PC-9 (cell line): ENCODE data around the gene ZBTB7C. TPM values are rescaled to one million over a fixed set of nuclear protein-coding genes. Genes with fewer than 3 reads are reported as not detected.

ENCODE experiments used
- BruUV-seq: library from RNA; stranded (reverse); fragments of 400-500 nt; replicated peaks from 2 replicates; lab custom pipeline; 2021; lab: Mats Ljungman, UMichigan
- CTCF ChIA-PET: fragments of 300-600 bp; sonication (Branson Sonifier 250); formaldehyde crosslinking; loops from one replicate; lab custom pipeline; 2022; ENCODE audit warnings: antibody characterized with exemption; lab: Charles Lee
- POLR2A ChIA-PET: fragments of 300-600 bp; sonication (Branson Sonifier 250); formaldehyde crosslinking; loops from one replicate; lab custom pipeline; 2022; ENCODE audit warnings: antibody characterized with exemption; ENCODE audit not compliant: unreplicated experiment; lab: Charles Lee
- DNase-seq, 2 experiments: peaks; one replicate each; pipeline versions ENCODE4 v3.0.0 to v3.0.0-alpha.2; 2015 to 2022; ENCODE audit warnings: mixed read lengths in 1 of 2
- H2AFZ ChIP-seq: fragments of 200-600 bp; sonication (generic); 2 replicates; pipeline ENCODE4 v1.8.1; 2017; ENCODE audit warnings: antibody characterized with exemption
- H3F3A ChIP-seq: fragments of 200-600 bp; sonication (generic); 2 replicates; pipeline ENCODE4 v1.8.1; 2017; ENCODE audit warnings: antibody characterized with exemption, mild to moderate bottlenecking, low read depth; ENCODE audit not compliant: insufficient read depth
- H3K27ac ChIP-seq: fragments of 200-600 bp; sonication (generic); 2 replicates; pipeline ENCODE4 v1.6.1; 2016; ENCODE audit warnings: mixed run types
- H3K27me3 ChIP-seq: fragments of 200-600 bp; sonication (generic); 2 replicates; pipeline ENCODE4 v1.6.1; 2016; ENCODE audit warnings: low read depth, mixed run types; ENCODE audit not compliant: insufficient read depth
- H3K36me3 ChIP-seq: fragments of 200-600 bp; sonication (generic); 2 replicates; pipeline ENCODE4 v1.6.1; 2016; ENCODE audit warnings: low read depth, mixed run types
- H3K4me1 ChIP-seq: fragments of 200-600 bp; sonication (generic); replicated peaks from 2 replicates; pipeline ENCODE4 v1.6.1; 2016; ENCODE audit warnings: mixed run types; ENCODE audit not compliant: insufficient read depth
- H3K4me2 ChIP-seq: fragments of 200-600 bp; sonication (generic); 2 replicates; pipeline ENCODE4 v1.6.1; 2017; ENCODE audit warnings: mixed run types
- H3K4me3 ChIP-seq: fragments of 200-600 bp; sonication (generic); 2 replicates; pipeline ENCODE4 v1.6.1; 2016; ENCODE audit warnings: mixed run types
- H3K79me2 ChIP-seq: fragments of 200-600 bp; sonication (generic); 2 replicates; pipeline ENCODE4 v1.6.1; 2017; ENCODE audit warnings: low read depth, mixed run types
- H3K9me2 ChIP-seq: fragments of 200-600 bp; sonication (generic); 2 replicates; pipeline ENCODE4 v1.8.1; 2017; ENCODE audit warnings: mild to moderate bottlenecking; ENCODE audit not compliant: insufficient read depth
- H3K9me3 ChIP-seq: fragments of 200-600 bp; sonication (generic); 2 replicates; pipeline ENCODE4 v1.8.1; 2016; ENCODE audit warnings: low read depth; ENCODE audit not compliant: insufficient read depth
- H4K20me1 ChIP-seq: fragments of 200-600 bp; sonication (generic); 2 replicates; pipeline ENCODE4 v1.8.1; 2017; ENCODE audit not compliant: insufficient read depth
- CTCF ChIP-seq: fragments of 200-600 bp; sonication (generic); conservative IDR thresholded peaks from 2 replicates; pipeline ENCODE4 v1.6.1; 2017; ENCODE audit warnings: mixed run types, antibody characterized with exemption, mild to moderate bottlenecking, moderate library complexity
- EZH2 ChIP-seq: fragments of 200-600 bp; sonication (generic); IDR thresholded peaks from 2 replicates; pipeline ENCODE4 v1.8.0; 2017; ENCODE audit warnings: antibody characterized with exemption, low read depth
- intact Hi-C: fragments of 100-400 bp; cut with micrococcal nuclease; formaldehyde crosslinking; loops from one replicate; pipeline ENCODE4 v1.10.0; 2022; ENCODE audit not compliant: unreplicated experiment
- total RNA-seq: library from RNA; stranded (reverse); gene quantifications from 2 replicates; pipeline ENCODE4 v1.2.3, GENCODE V29; 2021

Gene ZBTB7C
- total RNA-seq, 1 experiment from 2014 or later: not detected

- TF ChIP-seq CTCF (no peak), EZH2 (no peak)
- H3K4me3 ChIP-seq: no peak overlapping the region
- no peaks in the 10 kb centered on the region for H4K20me1 ChIP-seq
- intact Hi-C loops: no loop called here
- no peak for DNase-seq
- H3K27me3 ChIP-seq: no peaks in the 10 kb centered on the region
- no peaks in the 10 kb centered on the region for H3F3A ChIP-seq
- H3K4me1 ChIP-seq: peaks cover 7% of the 10 kb centered on the region
- H2AFZ ChIP-seq: no peak overlapping the region
- H3K79me2 ChIP-seq: no peaks in the 10 kb centered on the region
- BruUV-seq: no TSS peak
- CTCF ChIA-PET: no interaction called here
- no peak overlapping the region for H3K4me2 ChIP-seq
- no peaks in the 10 kb centered on the region for H3K36me3 ChIP-seq
- H3K9me2 ChIP-seq: no peaks in the 10 kb centered on the region
- no peak overlapping the region for H3K27ac ChIP-seq
- no peaks in the 10 kb centered on the region for H3K9me3 ChIP-seq
- POLR2A ChIA-PET: no interaction called here
These were observed 240.3 kb downstream of the ZBTB7C start for GRCh38 chr18:48168861-48169260.

DNA sequence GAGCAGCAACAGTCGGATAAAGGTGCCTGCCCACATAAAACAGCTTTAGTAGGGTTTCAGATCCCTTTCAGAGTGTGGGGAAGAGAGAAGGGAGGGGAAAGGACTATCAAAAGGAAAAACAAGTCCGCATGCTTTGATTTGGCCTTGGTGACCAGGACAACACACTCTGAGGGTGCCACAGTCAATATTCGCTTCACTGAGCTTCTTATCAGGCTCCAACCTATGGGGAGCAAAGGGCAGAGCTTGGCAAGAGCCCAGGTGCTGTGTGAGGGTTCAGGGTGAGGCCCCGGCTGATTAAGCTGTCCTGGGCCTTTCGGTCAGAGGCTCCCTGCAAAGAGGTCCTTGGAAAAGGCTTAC, 241.3 kb downstream of the ZBTB7C start:
- H3K4me2 ChIP-seq: no peak overlapping the region
- peaks cover 7% of the 10 kb centered on the region for H3K4me1 ChIP-seq

DNA sequence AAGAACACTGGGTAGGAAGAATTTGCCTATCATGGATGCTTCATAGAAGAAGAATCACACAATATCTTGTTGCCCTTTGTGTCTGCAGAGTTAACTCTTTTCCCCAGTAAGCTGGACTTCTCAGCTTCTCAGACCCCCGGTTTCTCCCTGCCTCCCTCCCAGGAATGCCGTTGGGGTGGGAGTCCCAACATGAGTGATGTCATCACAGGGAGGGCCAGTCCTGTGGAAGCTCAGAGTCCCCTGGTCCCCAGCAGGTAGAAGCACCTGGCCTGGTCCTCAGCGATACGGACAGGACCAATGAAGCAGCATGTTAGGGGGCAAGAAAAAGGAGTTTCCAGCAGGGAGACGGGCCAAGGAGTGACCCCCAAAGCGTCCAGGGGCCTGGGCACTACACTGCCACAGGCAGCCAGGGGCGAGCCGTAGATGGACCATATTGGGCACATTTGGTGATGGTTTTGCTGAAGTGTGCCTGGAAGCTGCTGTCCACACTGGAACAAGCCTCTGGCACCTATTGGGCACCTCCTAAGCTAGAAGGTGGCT, 242.8 kb downstream of the ZBTB7C start:
- Histone ChIP-seq H4K20me1 (no peaks in the 10 kb centered on the region), H3K4me3 (no peak overlapping the region), H3K4me2 (no peak overlapping the region), H3K36me3 (no peaks in the 10 kb centered on the region), H3K4me1 (peaks cover 10% of the 10 kb centered on the region), H3K9me2 (no peaks in the 10 kb centered on the region), H3K79me2 (no peaks in the 10 kb centered on the region), H2AFZ (no peak overlapping the region), H3K27ac (no peak overlapping the region), H3K9me3 (no peaks in the 10 kb centered on the region), H3K27me3 (no peaks in the 10 kb centered on the region), H3F3A (peaks cover 5% of the 10 kb centered on the region; the same call in 1 of the 2 replicates)
- POLR2A ChIA-PET: no interaction called here
- TF ChIP-seq EZH2 (no peak), CTCF (no peak)
- CTCF ChIA-PET: no interaction called here
- no peak for DNase-seq
- no TSS peak for BruUV-seq
- intact Hi-C loops: no loop called here

More for the DNA sequence above, 241.3 kb downstream of the ZBTB7C start:
- no peak overlapping the region for H3K27ac ChIP-seq
- DNase-seq: no peak
- BruUV-seq: no TSS peak
- no peaks in the 10 kb centered on the region for H3K9me3 ChIP-seq
- H3K4me3 ChIP-seq: no peak overlapping the region
- TF ChIP-seq CTCF (no peak), EZH2 (no peak)
- POLR2A ChIA-PET: no interaction called here
- H3K9me2 ChIP-seq: no peaks in the 10 kb centered on the region
- no peak overlapping the region for H2AFZ ChIP-seq
- no peaks in the 10 kb centered on the region for H3K27me3 ChIP-seq
- intact Hi-C loops: no loop called here
- no peaks in the 10 kb centered on the region for H4K20me1 ChIP-seq
- H3K79me2 ChIP-seq: no peaks in the 10 kb centered on the region
- H3F3A ChIP-seq: no peaks in the 10 kb centered on the region; the same call in 1 of the 2 replicates
- CTCF ChIA-PET: no interaction called here
- H3K36me3 ChIP-seq: no peaks in the 10 kb centered on the region
